ENCODE data around the gene FAT1. TPM values are rescaled to one million over a fixed set of nuclear protein-coding genes. Genes with fewer than 3 reads are reported as not detected.

The FAT1 gene
- total and polyA plus RNA-seq, 4 donors, result 110 to 217 (median 171) TPM

GRCh38 chr4:186693894-186694293, 29.8 kb downstream of the FAT1 start:
- H3K9me3 ChIP-seq (ENCODE audit: control insufficient read depth, insufficient read depth, low read length), result no peaks in the 10 kb centered on the region
- no peak overlapping the region for H3K27ac ChIP-seq (ENCODE audit: low read depth, low read length)
- H3K27me3 ChIP-seq (ENCODE audit: control insufficient read depth, insufficient read depth, low read length), result no peaks in the 10 kb centered on the region
- peaks cover 9% of the 10 kb centered on the region for H3K4me1 ChIP-seq (ENCODE audit: control insufficient read depth, insufficient read depth, low read length)
- H3K36me3 ChIP-seq (ENCODE audit: control insufficient read depth, insufficient read depth, low read length), result peaks cover 5% of the 10 kb centered on the region
- WGBS (ENCODE audit: insufficient coverage), result 100% methylated on average over 3 of the region's 3 CpGs
- no peak overlapping the region for H3K4me3 ChIP-seq (ENCODE audit: low read depth, low read length)
- DNase-seq (ENCODE audit: low read depth in 4 of 6, low spot score in 6 of 6), result no peak

GRCh38 chr4:186693159-186693815, 30.4 kb downstream of the FAT1 start:
- H3K27ac ChIP-seq (ENCODE audit: low read depth, low read length), result no peak overlapping the region
- H3K4me3 ChIP-seq (ENCODE audit: low read depth, low read length), result no peak overlapping the region
- WGBS (ENCODE audit: insufficient coverage), result 80% methylated on average over 8 of the region's 17 CpGs
- peaks cover 5% of the 10 kb centered on the region for H3K36me3 ChIP-seq (ENCODE audit: control insufficient read depth, insufficient read depth, low read length)
- H3K27me3 ChIP-seq (ENCODE audit: control insufficient read depth, insufficient read depth, low read length), result no peaks in the 10 kb centered on the region
- H3K4me1 ChIP-seq (ENCODE audit: control insufficient read depth, insufficient read depth, low read length), result peaks cover 7% of the 10 kb centered on the region
- no peaks in the 10 kb centered on the region for H3K9me3 ChIP-seq (ENCODE audit: control insufficient read depth, insufficient read depth, low read length)
- DNase-seq (ENCODE audit: low read depth in 4 of 6, low spot score in 6 of 6), result no peak

GRCh38 chr4:186691396-186691795, 32.3 kb downstream of the FAT1 start:
- H3K27ac ChIP-seq (ENCODE audit: low read depth, low read length), result no peak overlapping the region
- peaks cover 7% of the 10 kb centered on the region for H3K4me1 ChIP-seq (ENCODE audit: control insufficient read depth, insufficient read depth, low read length)
- WGBS (ENCODE audit: insufficient coverage), result 89% methylated on average over 5 of the region's 5 CpGs
- H3K36me3 ChIP-seq (ENCODE audit: control insufficient read depth, insufficient read depth, low read length), result peaks cover 2% of the 10 kb centered on the region
- no peak overlapping the region for H3K4me3 ChIP-seq (ENCODE audit: low read depth, low read length)
- DNase-seq (ENCODE audit: low read depth in 4 of 6, low spot score in 6 of 6), result no peak
- no peaks in the 10 kb centered on the region for H3K27me3 ChIP-seq (ENCODE audit: control insufficient read depth, insufficient read depth, low read length)
- no peaks in the 10 kb centered on the region for H3K9me3 ChIP-seq (ENCODE audit: control insufficient read depth, insufficient read depth, low read length)

GRCh38 chr4:186689476-186689875, 34.2 kb downstream of the FAT1 start:
- H3K4me3 ChIP-seq (ENCODE audit: low read depth, low read length), result no peak overlapping the region
- H3K4me1 ChIP-seq (ENCODE audit: control insufficient read depth, insufficient read depth, low read length), result peaks cover 7% of the 10 kb centered on the region
- DNase-seq (ENCODE audit: low read depth in 4 of 6, low spot score in 6 of 6), result peak in 2 of 6 donors; percentile 66 to 69
- H3K27me3 ChIP-seq (ENCODE audit: control insufficient read depth, insufficient read depth, low read length), result no peaks in the 10 kb centered on the region
- H3K36me3 ChIP-seq (ENCODE audit: control insufficient read depth, insufficient read depth, low read length), result peaks cover 2% of the 10 kb centered on the region
- H3K9me3 ChIP-seq (ENCODE audit: control insufficient read depth, insufficient read depth, low read length), result no peaks in the 10 kb centered on the region
- no peak overlapping the region for H3K27ac ChIP-seq (ENCODE audit: low read depth, low read length)
- 41% methylated on average over 6 of the region's 7 CpGs for WGBS (ENCODE audit: insufficient coverage)

- Histone ChIP-seq H3K27me3 (ENCODE audit: control insufficient read depth, insufficient read depth, low read length) (no peaks in the 10 kb centered on the region), H3K4me3 (ENCODE audit: low read depth, low read length) (no peak overlapping the region), H3K9me3 (ENCODE audit: control insufficient read depth, insufficient read depth, low read length) (no peaks in the 10 kb centered on the region), H3K27ac (ENCODE audit: low read depth, low read length) (no peak overlapping the region), H3K36me3 (ENCODE audit: control insufficient read depth, insufficient read depth, low read length) (peaks cover 2% of the 10 kb centered on the region), H3K4me1 (ENCODE audit: control insufficient read depth, insufficient read depth, low read length) (peaks cover 6% of the 10 kb centered on the region)
- DNase-seq (ENCODE audit: low read depth in 4 of 6, low spot score in 6 of 6), result no peak
- 68% methylated on average over 4 of the region's 12 CpGs for WGBS (ENCODE audit: insufficient coverage)
Measured at GRCh38 chr4:186688150-186688943, 35.3 kb downstream of the FAT1 start.

- H3K4me1 ChIP-seq (ENCODE audit: control insufficient read depth, insufficient read depth, low read length), result peaks cover 3% of the 10 kb centered on the region
- no peaks in the 10 kb centered on the region for H3K27me3 ChIP-seq (ENCODE audit: control insufficient read depth, insufficient read depth, low read length)
- no peaks in the 10 kb centered on the region for H3K36me3 ChIP-seq (ENCODE audit: control insufficient read depth, insufficient read depth, low read length)
- WGBS (ENCODE audit: insufficient coverage), result 100% methylated on average over 1 of the region's 3 CpGs
- H3K27ac ChIP-seq (ENCODE audit: low read depth, low read length), result no peak overlapping the region
- H3K9me3 ChIP-seq (ENCODE audit: control insufficient read depth, insufficient read depth, low read length), result no peaks in the 10 kb centered on the region
- no peak overlapping the region for H3K4me3 ChIP-seq (ENCODE audit: low read depth, low read length)
- no peak for DNase-seq (ENCODE audit: low read depth in 4 of 6, low spot score in 6 of 6)
Measured at GRCh38 chr4:186687265-186687664, 36.4 kb downstream of the FAT1 start.

GRCh38 chr4:186685767-186686183, 37.9 kb downstream of the FAT1 start:
- Histone ChIP-seq H3K4me1 (ENCODE audit: control insufficient read depth, insufficient read depth, low read length) (peaks cover 3% of the 10 kb centered on the region), H3K27me3 (ENCODE audit: control insufficient read depth, insufficient read depth, low read length) (no peaks in the 10 kb centered on the region), H3K36me3 (ENCODE audit: control insufficient read depth, insufficient read depth, low read length) (no peaks in the 10 kb centered on the region), H3K9me3 (ENCODE audit: control insufficient read depth, insufficient read depth, low read length) (no peaks in the 10 kb centered on the region), H3K27ac (ENCODE audit: low read depth, low read length) (no peak overlapping the region), H3K4me3 (ENCODE audit: low read depth, low read length) (no peak overlapping the region)
- no peak for DNase-seq (ENCODE audit: low read depth in 4 of 6, low spot score in 6 of 6)
- WGBS (ENCODE audit: insufficient coverage), result no CpG with 5 or more reads among the region's 2 CpGs

GRCh38 chr4:186684889-186685309, 38.8 kb downstream of the FAT1 start:
- Histone ChIP-seq H3K4me1 (ENCODE audit: control insufficient read depth, insufficient read depth, low read length) (peaks cover 3% of the 10 kb centered on the region), H3K27me3 (ENCODE audit: control insufficient read depth, insufficient read depth, low read length) (no peaks in the 10 kb centered on the region), H3K27ac (ENCODE audit: low read depth, low read length) (no peak overlapping the region), H3K36me3 (ENCODE audit: control insufficient read depth, insufficient read depth, low read length) (no peaks in the 10 kb centered on the region), H3K9me3 (ENCODE audit: control insufficient read depth, insufficient read depth, low read length) (no peaks in the 10 kb centered on the region), H3K4me3 (ENCODE audit: low read depth, low read length) (no peak overlapping the region)
- 86% methylated on average over 2 of the region's 5 CpGs for WGBS (ENCODE audit: insufficient coverage)
- DNase-seq (ENCODE audit: low read depth in 4 of 6, low spot score in 6 of 6), result no peak

GRCh38 chr4:186684220-186684619, 39.4 kb downstream of the FAT1 start:
- H3K4me1 ChIP-seq (ENCODE audit: control insufficient read depth, insufficient read depth, low read length), result peaks cover 3% of the 10 kb centered on the region
- 74% methylated on average over 10 of the region's 12 CpGs for WGBS (ENCODE audit: insufficient coverage)
- no peaks in the 10 kb centered on the region for H3K27me3 ChIP-seq (ENCODE audit: control insufficient read depth, insufficient read depth, low read length)
- no peaks in the 10 kb centered on the region for H3K36me3 ChIP-seq (ENCODE audit: control insufficient read depth, insufficient read depth, low read length)
- H3K4me3 ChIP-seq (ENCODE audit: low read depth, low read length), result no peak overlapping the region
- DNase-seq (ENCODE audit: low read depth in 4 of 6, low spot score in 6 of 6), result no peak
- no peaks in the 10 kb centered on the region for H3K9me3 ChIP-seq (ENCODE audit: control insufficient read depth, insufficient read depth, low read length)
- no peak overlapping the region for H3K27ac ChIP-seq (ENCODE audit: low read depth, low read length)

GRCh38 chr4:186680641-186681040, 43.0 kb downstream of the FAT1 start:
- Histone ChIP-seq H3K27ac (ENCODE audit: low read depth, low read length) (no peak overlapping the region), H3K27me3 (ENCODE audit: control insufficient read depth, insufficient read depth, low read length) (no peaks in the 10 kb centered on the region), H3K4me1 (ENCODE audit: control insufficient read depth, insufficient read depth, low read length) (no peaks in the 10 kb centered on the region), H3K36me3 (ENCODE audit: control insufficient read depth, insufficient read depth, low read length) (no peaks in the 10 kb centered on the region), H3K9me3 (ENCODE audit: control insufficient read depth, insufficient read depth, low read length) (no peaks in the 10 kb centered on the region), H3K4me3 (ENCODE audit: low read depth, low read length) (no peak overlapping the region)
- WGBS (ENCODE audit: insufficient coverage), result 100% methylated on average over 1 of the region's 6 CpGs
- DNase-seq (ENCODE audit: low read depth in 4 of 6, low spot score in 6 of 6), result no peak
